Subcutaneous adipose tissue (tissue), 4 donors: ENCODE measurements around the gene GOSR1. TPM values are rescaled to one million over a fixed set of nuclear protein-coding genes. Genes with fewer than 3 reads are reported as not detected.

ENCODE experiments used
- total RNA-seq, 4 donors: library from RNA; depleted of rRNA; stranded (reverse); fragments of >200 nt; gene quantifications; one replicate each; pipeline ENCODE4 v1.1.0, GENCODE V29; 2016
- TF ChIP-seq, protein P1 (sequence below): fragments of 450-650 bp; IDR thresholded peaks from one replicate; pipeline ENCODE4 v1.5.1; 2016; ENCODE audit warnings: low read depth, mild to moderate bottlenecking, control low read depth, antibody characterized with exemption, moderate library complexity

GOSR1 gene
- total RNA-seq, 4 donors from 2014 or later, result 32.8 to 77.9 (median 36.6) TPM

DNA sequence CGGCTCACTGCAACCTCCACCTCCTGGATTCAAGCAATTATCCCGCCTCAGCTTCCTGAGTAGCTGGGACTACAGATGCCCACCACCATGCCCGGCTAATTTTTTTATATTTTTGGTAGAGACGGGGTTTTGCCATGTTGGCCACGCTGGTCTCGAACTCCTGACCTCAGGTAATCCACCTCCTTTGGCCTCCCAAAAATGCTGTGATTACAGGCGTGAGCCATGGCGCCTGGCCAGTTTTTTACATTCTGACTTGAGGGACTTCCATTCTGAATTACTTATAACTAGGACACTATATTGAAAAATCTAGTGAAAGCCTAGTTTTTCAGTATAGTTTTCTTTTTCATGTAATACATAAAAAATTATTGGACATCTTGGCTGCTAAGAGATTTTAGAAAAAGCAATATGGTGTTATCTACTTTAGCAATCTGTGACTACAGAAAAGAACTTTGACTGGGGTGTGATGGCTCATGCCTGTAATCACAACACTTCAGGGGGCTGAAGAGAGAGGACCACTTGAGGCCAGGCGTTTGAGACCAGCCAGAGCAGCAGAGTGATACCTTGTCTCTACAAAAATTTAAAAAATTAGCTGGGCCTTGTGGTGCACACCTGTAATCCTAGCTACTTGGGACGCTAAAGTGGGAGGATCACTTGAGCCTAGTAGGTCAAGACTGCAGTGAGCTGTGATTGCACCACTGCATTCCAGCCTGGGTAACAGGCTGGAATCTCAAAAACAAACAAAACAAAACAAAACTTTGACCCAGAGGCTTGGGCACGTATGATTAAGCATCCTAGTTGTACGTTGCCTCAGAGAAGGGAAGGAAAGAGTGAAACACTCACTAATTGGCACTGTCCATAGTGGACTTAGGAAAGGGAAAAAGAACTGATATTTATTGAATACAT, 26.8 kb upstream of the GOSR1 start:
- TF ChIP-seq, protein P1, sequence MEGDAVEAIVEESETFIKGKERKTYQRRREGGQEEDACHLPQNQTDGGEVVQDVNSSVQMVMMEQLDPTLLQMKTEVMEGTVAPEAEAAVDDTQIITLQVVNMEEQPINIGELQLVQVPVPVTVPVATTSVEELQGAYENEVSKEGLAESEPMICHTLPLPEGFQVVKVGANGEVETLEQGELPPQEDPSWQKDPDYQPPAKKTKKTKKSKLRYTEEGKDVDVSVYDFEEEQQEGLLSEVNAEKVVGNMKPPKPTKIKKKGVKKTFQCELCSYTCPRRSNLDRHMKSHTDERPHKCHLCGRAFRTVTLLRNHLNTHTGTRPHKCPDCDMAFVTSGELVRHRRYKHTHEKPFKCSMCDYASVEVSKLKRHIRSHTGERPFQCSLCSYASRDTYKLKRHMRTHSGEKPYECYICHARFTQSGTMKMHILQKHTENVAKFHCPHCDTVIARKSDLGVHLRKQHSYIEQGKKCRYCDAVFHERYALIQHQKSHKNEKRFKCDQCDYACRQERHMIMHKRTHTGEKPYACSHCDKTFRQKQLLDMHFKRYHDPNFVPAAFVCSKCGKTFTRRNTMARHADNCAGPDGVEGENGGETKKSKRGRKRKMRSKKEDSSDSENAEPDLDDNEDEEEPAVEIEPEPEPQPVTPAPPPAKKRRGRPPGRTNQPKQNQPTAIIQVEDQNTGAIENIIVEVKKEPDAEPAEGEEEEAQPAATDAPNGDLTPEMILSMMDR, result no peak

DNA sequence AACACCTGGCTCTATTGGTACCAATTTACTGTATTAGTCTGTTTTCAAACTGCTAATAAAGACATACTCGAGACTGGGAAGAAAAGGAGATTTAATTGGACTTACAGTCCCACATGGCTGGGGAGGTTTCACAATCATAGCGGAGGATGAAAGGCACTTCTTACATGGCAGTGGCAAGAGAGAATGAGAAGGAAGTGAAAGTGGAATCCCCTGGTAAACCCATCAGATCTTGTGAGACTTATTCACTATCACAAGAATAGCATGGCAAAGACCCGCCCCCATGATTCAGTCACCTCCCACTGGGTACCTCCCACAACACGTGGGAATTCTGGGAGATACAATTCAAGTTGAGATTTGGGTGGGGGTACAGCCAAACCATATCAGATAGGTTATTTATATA, 22.6 kb upstream of the GOSR1 start:
- TF ChIP-seq, protein P1, result no peak

DNA sequence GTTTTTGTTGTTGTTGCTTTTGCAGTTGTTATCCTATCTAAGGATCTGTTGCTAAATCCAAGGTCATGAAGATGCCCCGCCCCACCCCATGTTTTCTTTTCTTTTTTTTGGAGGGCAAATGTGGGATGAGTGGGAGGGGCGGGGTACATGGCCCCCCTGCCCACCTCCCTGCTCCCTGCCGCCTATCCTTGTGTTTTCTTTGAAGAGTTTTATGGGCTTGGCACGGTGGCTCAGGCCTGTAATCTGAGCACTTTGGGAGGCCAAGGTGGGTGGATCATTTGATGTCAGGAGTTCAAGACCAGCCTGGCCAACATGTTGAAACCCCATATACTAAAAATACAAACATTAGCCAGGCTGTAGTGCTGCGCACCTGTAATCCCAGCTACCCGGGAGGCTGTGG, 18.8 kb upstream of the GOSR1 start:
- TF ChIP-seq, protein P1, result no peak

DNA sequence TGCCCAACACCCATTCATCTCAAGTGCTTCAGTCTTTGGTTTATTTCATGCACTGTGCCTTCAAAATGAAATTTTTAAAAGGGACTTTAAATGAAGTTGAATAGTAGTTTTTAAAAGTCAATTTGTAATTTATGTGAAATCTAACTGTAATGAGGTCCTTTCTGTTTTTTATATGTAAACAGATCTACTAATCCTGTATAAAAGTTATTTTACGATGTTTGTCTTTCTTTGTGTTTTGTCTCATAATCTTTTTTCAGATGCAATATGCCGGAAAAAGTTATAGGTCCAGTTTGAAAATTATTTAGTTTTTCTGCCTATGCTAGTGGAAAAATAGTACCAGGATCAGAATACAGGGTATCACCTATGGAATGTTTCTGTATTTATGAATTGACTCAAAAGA, 8.7 kb upstream of the GOSR1 start:
- TF ChIP-seq, protein P1, result no peak

DNA sequence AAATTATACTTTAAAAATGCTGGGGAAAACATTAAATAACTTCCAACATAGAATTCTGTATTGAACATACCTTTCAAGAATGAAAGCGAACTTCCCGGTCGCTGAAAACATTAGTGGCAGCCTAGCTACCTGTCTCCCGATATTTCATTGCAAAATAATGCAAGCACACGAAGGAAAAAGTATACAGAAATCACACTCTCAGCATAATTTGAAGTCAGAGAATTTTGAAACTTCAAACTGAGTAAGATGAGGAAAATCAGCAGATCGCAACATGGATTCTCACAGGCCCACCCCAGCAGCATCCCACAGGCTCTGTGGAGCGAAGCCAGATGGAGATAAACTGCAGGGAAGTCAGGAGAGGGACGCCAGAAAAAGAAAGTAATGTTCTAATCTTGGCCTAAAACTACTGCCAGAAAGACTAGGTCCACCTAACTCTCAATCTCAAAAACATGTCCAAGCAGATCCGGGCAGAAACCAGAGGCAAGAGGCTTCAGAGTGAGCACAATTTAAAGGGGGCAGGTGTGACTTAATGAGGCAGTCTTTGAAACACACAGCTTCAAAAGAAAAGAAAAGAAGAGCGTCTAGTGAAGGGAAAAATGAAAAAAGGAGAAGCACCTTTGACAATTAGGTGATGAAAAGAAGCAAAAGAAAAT, 4.8 kb upstream of the GOSR1 start:
- TF ChIP-seq, protein P1, result no peak

DNA sequence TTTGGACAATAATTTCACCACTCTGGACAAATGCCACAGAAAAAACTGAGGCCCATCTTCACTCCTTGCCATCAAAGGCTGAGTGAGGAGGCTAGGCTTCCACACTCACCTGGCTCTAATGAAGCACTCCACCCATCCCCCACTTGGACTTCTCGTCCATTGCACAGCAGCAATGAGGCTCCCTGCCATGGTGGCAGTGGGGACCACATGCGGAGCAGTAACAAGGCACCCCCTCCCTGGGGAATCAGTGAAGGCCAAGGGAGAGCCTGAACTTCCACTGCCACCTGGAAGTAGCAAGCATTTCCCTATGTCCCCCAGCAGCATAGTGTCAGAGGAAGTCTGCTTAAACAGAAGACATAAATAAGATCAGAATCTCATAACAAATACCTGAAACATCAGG, 2.0 kb upstream of the GOSR1 start:
- TF ChIP-seq, protein P1, result no peak

DNA sequence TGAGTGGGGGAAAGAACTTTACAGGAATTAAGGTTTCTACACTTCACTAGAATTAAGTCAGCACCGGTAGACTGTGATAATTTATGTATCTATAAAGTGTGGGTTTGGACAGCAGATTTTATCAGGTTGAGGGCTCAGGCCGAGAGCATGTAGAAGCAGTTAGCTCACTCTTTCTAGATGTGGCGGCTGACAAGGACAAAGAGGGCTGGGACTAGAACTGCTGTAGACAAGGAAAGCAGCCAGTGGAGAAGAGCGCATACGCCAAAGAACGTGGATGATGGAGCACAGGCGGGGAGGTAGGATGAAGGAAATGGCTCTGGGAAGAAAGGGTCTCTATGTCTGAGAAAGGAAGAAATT, 504 bp upstream of the GOSR1 start:
- TF ChIP-seq, protein P1, result no peak
